WTC11 (cell line): ENCODE measurements around the gene ACADL.

Experiments used
- E2F1 ChIP-seq: sonication (generic); formaldehyde crosslinking; IDR thresholded peaks from 2 replicates; pipeline ENCODE4 v1.8.0; 2022; ENCODE audit warnings: mild to moderate bottlenecking, missing genetic modification reagents
- FOXJ3 ChIP-seq: sonication (generic); formaldehyde crosslinking; IDR thresholded peaks from 2 replicates; pipeline ENCODE4 v1.9.0; 2021; ENCODE audit warnings: missing genetic modification reagents, mild to moderate bottlenecking, borderline replicate concordance
- IRF1 ChIP-seq: sonication (generic); formaldehyde crosslinking; IDR thresholded peaks from 2 replicates; pipeline ENCODE4 v1.8.0; 2023; ENCODE audit warnings: missing genetic modification reagents
- NFE2L1 ChIP-seq: sonication (generic); formaldehyde crosslinking; IDR thresholded peaks from 2 replicates; pipeline ENCODE4 v1.8.1; 2023; ENCODE audit warnings: missing genetic modification reagents
- SMAD4 ChIP-seq: sonication (generic); formaldehyde crosslinking; IDR thresholded peaks from 2 replicates; pipeline ENCODE4 v1.8.0; 2022; ENCODE audit warnings: mild to moderate bottlenecking, missing genetic modification reagents
- SP1 ChIP-seq: sonication (generic); formaldehyde crosslinking; conservative IDR thresholded peaks from 2 replicates; pipeline ENCODE4 v1.8.1; 2022; ENCODE audit warnings: missing genetic modification reagents

GRCh38 chr2:210233487-210233886 is 8.2 kb upstream of the ACADL start:
- TF ChIP-seq IRF1 (CRISPR knock-in tag) (no peak), E2F1 (CRISPR knock-in tag) (no peak), SMAD4 (CRISPR knock-in tag) (no peak), NFE2L1 (CRISPR knock-in tag) (no peak), FOXJ3 (CRISPR knock-in tag) (no peak), SP1 (no peak)
